Progenitor cell of endocrine pancreas (in vitro differentiated cells): ENCODE measurements around the gene HS3ST5. TPM values are rescaled to one million over a fixed set of nuclear protein-coding genes. Genes with fewer than 3 reads are reported as not detected.

Experiments used
- DNase-seq: peaks from one replicate; pipeline ENCODE4 v3.0.0; 2021; ENCODE audit warnings: low spot score; ENCODE audit not compliant: unreplicated experiment
- H3K27ac Mint-ChIP-seq: 2 replicates; pipeline ENCODE4 v1.8.0; 2021; ENCODE audit warnings: mild to moderate bottlenecking, moderate library complexity, mixed read lengths
- H3K27me3 Mint-ChIP-seq: 2 replicates; pipeline ENCODE4 v1.8.0; 2021; ENCODE audit warnings: mixed read lengths
- H3K36me3 Mint-ChIP-seq: 2 replicates; pipeline ENCODE4 v1.8.0; 2022; ENCODE audit warnings: mixed read lengths; ENCODE audit not compliant: insufficient read depth
- H3K4me1 Mint-ChIP-seq: 2 replicates; pipeline ENCODE4 v1.8.0; 2021; ENCODE audit warnings: low read depth, mixed read lengths
- H3K4me3 Mint-ChIP-seq: 2 replicates; pipeline ENCODE4 v1.8.0; 2021; ENCODE audit warnings: low read depth, mild to moderate bottlenecking, moderate library complexity, mixed read lengths
- H3K9me3 Mint-ChIP-seq: 2 replicates; pipeline ENCODE4 v1.8.0; 2021; ENCODE audit warnings: low read depth, mixed read lengths
- CTCF ChIP-seq: fragments of 200-600 bp; sonication (generic); IDR thresholded peaks from one replicate; pipeline ENCODE4 v1.5.0; 2021; ENCODE audit warnings: antibody characterized with exemption, mild to moderate bottlenecking; ENCODE audit not compliant: unreplicated experiment
- total RNA-seq: library from RNA; stranded (reverse); gene quantifications from 2 replicates; pipeline ENCODE4 v1.2.1, GENCODE V29; 2021

Gene HS3ST5
- total RNA-seq, 1 donor from 2014 or later = 0.31 TPM

GRCh38 chr6:114106020-114106419 is 236.8 kb downstream of the HS3ST5 start:
- no peak for TF ChIP-seq CTCF
- H3K4me1 Mint-ChIP-seq = peaks cover 1% of the 10 kb centered on the region
- no peaks in the 10 kb centered on the region for H3K36me3 Mint-ChIP-seq
- no peaks in the 10 kb centered on the region for H3K27me3 Mint-ChIP-seq
- DNase-seq = no peak
- no peak overlapping the region for H3K4me3 Mint-ChIP-seq
- H3K9me3 Mint-ChIP-seq = no peaks in the 10 kb centered on the region
- H3K27ac Mint-ChIP-seq = no peak overlapping the region

- Mint-ChIP-seq H3K27me3 (no peaks in the 10 kb centered on the region), H3K9me3 (no peaks in the 10 kb centered on the region), H3K36me3 (no peaks in the 10 kb centered on the region), H3K4me3 (no peak overlapping the region), H3K27ac (no peak overlapping the region), H3K4me1 (peaks cover 1% of the 10 kb centered on the region)
- TF ChIP-seq CTCF = no peak
- no peak for DNase-seq
Observed at GRCh38 chr6:114101255-114101654, 241.6 kb downstream of the HS3ST5 start.

GRCh38 chr6:114100215-114100994 is 242.4 kb downstream of the HS3ST5 start:
- TF ChIP-seq CTCF = no peak
- Mint-ChIP-seq H3K4me1 (no peaks in the 10 kb centered on the region), H3K36me3 (no peaks in the 10 kb centered on the region), H3K4me3 (no peak overlapping the region), H3K27me3 (no peaks in the 10 kb centered on the region), H3K27ac (no peak overlapping the region), H3K9me3 (no peaks in the 10 kb centered on the region)
- no peak for DNase-seq

GRCh38 chr6:114096561-114097172 is 246.2 kb downstream of the HS3ST5 start:
- no peak overlapping the region for H3K27ac Mint-ChIP-seq
- H3K27me3 Mint-ChIP-seq = no peaks in the 10 kb centered on the region
- no peaks in the 10 kb centered on the region for H3K36me3 Mint-ChIP-seq
- no peaks in the 10 kb centered on the region for H3K4me1 Mint-ChIP-seq
- peak; percentile 87 for TF ChIP-seq CTCF
- H3K4me3 Mint-ChIP-seq = no peak overlapping the region
- no peaks in the 10 kb centered on the region for H3K9me3 Mint-ChIP-seq
- DNase-seq = no peak

- H3K9me3 Mint-ChIP-seq = no peaks in the 10 kb centered on the region
- H3K27ac Mint-ChIP-seq = no peak overlapping the region
- DNase-seq = no peak
- TF ChIP-seq CTCF = no peak
- no peaks in the 10 kb centered on the region for H3K27me3 Mint-ChIP-seq
- H3K4me1 Mint-ChIP-seq = peaks cover 9% of the 10 kb centered on the region
- H3K4me3 Mint-ChIP-seq = no peak overlapping the region
- H3K36me3 Mint-ChIP-seq = no peaks in the 10 kb centered on the region
Observed at GRCh38 chr6:114092943-114093342, 249.9 kb downstream of the HS3ST5 start.
